Neural cell (in vitro differentiated cells): ENCODE data around the gene RERE. TPM values are rescaled to one million over a fixed set of nuclear protein-coding genes. Genes with fewer than 3 reads are reported as not detected.

Experiments used
- H2AFZ ChIP-seq: fragments of 200-600, 300-800 bp; sonication (generic), shearing (Covaris generic); 2 replicates; pipeline ENCODE4 v1.6.0; 2014; ENCODE audit warnings: low read depth, mild to moderate bottlenecking, antibody characterized with exemption, low read length, moderate library complexity
- H3F3A ChIP-seq: fragments of 200-600 bp; shearing (Covaris generic); 2 replicates; pipeline ENCODE4 v1.6.1; 2016; ENCODE audit warnings: mild to moderate bottlenecking, moderate library complexity, mixed read lengths, antibody characterized with exemption, low read length; ENCODE audit not compliant: insufficient read depth, poor library complexity, severe bottlenecking
- H3K27ac ChIP-seq: fragments of 200-600, 300-800 bp; sonication (generic), shearing (Covaris generic); 2 replicates; pipeline ENCODE4 v1.5.1; 2014; ENCODE audit warnings: mild to moderate bottlenecking, low read length, moderate library complexity
- H3K27me3 ChIP-seq: fragments of 300-800, 200-600 bp; sonication (generic), shearing (Covaris generic); 2 replicates; pipeline ENCODE4 v1.6.0; 2014; ENCODE audit warnings: mild to moderate bottlenecking, low read depth, low read length, moderate library complexity; ENCODE audit not compliant: insufficient read depth
- H3K36me3 ChIP-seq: fragments of 300-800, 200-600 bp; sonication (generic), shearing (Covaris generic); 2 replicates; pipeline ENCODE4 v1.5.1; 2014; ENCODE audit warnings: mild to moderate bottlenecking, antibody characterized with exemption, low read length, moderate library complexity; ENCODE audit not compliant: insufficient read depth
- H3K4me2 ChIP-seq: fragments of 300-800, 200-600 bp; sonication (generic), shearing (Covaris generic); 2 replicates; pipeline ENCODE4 v1.6.0; 2014; ENCODE audit warnings: mild to moderate bottlenecking, low read length
- H3K4me3 ChIP-seq: fragments of 300-800, 200-600 bp; sonication (generic), shearing (Covaris generic); 2 replicates; pipeline ENCODE4 v1.5.1; 2014; ENCODE audit warnings: mild to moderate bottlenecking, low read length, moderate library complexity
- H3K79me2 ChIP-seq: fragments of 200-600 bp; shearing (Covaris generic); replicated peaks from 2 replicates; pipeline ENCODE4 v1.6.0; 2014; ENCODE audit warnings: mild to moderate bottlenecking, low read length, moderate library complexity; ENCODE audit not compliant: insufficient read depth
- H3K9ac ChIP-seq: fragments of 300-800, 200-600 bp; sonication (generic), shearing (Covaris generic); 2 replicates; pipeline ENCODE4 v1.6.1; 2016; ENCODE audit warnings: mild to moderate bottlenecking, low read length, mixed read lengths
- H3K9me2 ChIP-seq: fragments of 200-600 bp; shearing (Covaris generic); 2 replicates; pipeline ENCODE4 v1.6.1; 2016; ENCODE audit warnings: mild to moderate bottlenecking, low read length, mixed read lengths; ENCODE audit not compliant: insufficient read depth
- H3K9me3 ChIP-seq: fragments of 200-600, 300-800 bp; sonication (generic), shearing (Covaris generic); 2 replicates; pipeline ENCODE4 v1.6.1; 2016; ENCODE audit warnings: mild to moderate bottlenecking, mixed run types, low read length, moderate library complexity, mixed read lengths
- H4K20me1 ChIP-seq: fragments of 200-600 bp; shearing (Covaris generic); 2 replicates; pipeline ENCODE4 v1.6.1; 2016; ENCODE audit warnings: mild to moderate bottlenecking, mixed run types; ENCODE audit not compliant: insufficient read depth
- CTCF ChIP-seq: fragments of 450-650 bp; IDR thresholded peaks from 2 replicates; pipeline ENCODE4 v1.5.1; 2014; ENCODE audit warnings: antibody characterized with exemption, mild to moderate bottlenecking, moderate library complexity; ENCODE audit not compliant: poor library complexity, severe bottlenecking
- EP300 ChIP-seq: fragments of 450-650 bp; conservative IDR thresholded peaks from 2 replicates; pipeline ENCODE4 v1.6.1; 2014; ENCODE audit warnings: antibody characterized with exemption, mild to moderate bottlenecking, moderate library complexity; ENCODE audit not compliant: poor library complexity, severe bottlenecking
- EZH2 ChIP-seq: fragments of 200-600, 300-800 bp; shearing (Covaris generic), sonication (generic); IDR thresholded peaks from 2 replicates; pipeline ENCODE4 v1.6.1; 2014; ENCODE audit warnings: antibody characterized with exemption, low read length, borderline replicate concordance, mild to moderate bottlenecking; ENCODE audit not compliant: insufficient read depth, poor library complexity, severe bottlenecking
- MXI1 ChIP-seq: fragments of 450-650 bp; conservative IDR thresholded peaks from 2 replicates; pipeline ENCODE4 v1.6.1; 2014; ENCODE audit warnings: antibody characterized with exemption, mild to moderate bottlenecking; ENCODE audit not compliant: poor library complexity, severe bottlenecking
- POLR2AphosphoS5 ChIP-seq: IDR thresholded peaks from 2 replicates; pipeline ENCODE4 v1.6.1; 2012
- RAD21 ChIP-seq: fragments of 450-650 bp; conservative IDR thresholded peaks from 2 replicates; pipeline ENCODE4 v1.6.1; 2014; ENCODE audit warnings: antibody characterized with exemption, mild to moderate bottlenecking, moderate library complexity
- REST ChIP-seq: IDR thresholded peaks from 2 replicates; pipeline ENCODE4 v1.6.1; 2012; ENCODE audit warnings: borderline replicate concordance
- SMC3 ChIP-seq: fragments of 450-650 bp; conservative IDR thresholded peaks from 2 replicates; pipeline ENCODE4 v1.6.1; 2014; ENCODE audit warnings: antibody characterized with exemption, mild to moderate bottlenecking, moderate library complexity; ENCODE audit not compliant: poor library complexity
- TAF1 ChIP-seq: IDR thresholded peaks from 2 replicates; pipeline ENCODE4 v1.6.1; 2012; ENCODE audit warnings: low read depth
- polyA plus RNA-seq: library from polyadenylated mRNA; depleted of rRNA; stranded (reverse); fragments of >200 nt; gene quantifications from 2 replicates; pipeline ENCODE4 v1.2.3, GENCODE V29; 2014

The RERE gene
- polyA plus RNA-seq, 1 donor from 2014 or later: 21.0 TPM

- peak overlapping the region; percentile 94 for H3K4me2 ChIP-seq
- H3K9ac ChIP-seq: peak overlapping the region; percentile 82
- no peaks in the 10 kb centered on the region for H3K36me3 ChIP-seq
- peaks cover 40% of the 10 kb centered on the region for H3K79me2 ChIP-seq
- H3K9me3 ChIP-seq: no peaks in the 10 kb centered on the region
- no peaks in the 10 kb centered on the region for H3F3A ChIP-seq
- peak overlapping the region; percentile 80 for H2AFZ ChIP-seq
- H3K27me3 ChIP-seq: no peaks in the 10 kb centered on the region
- peaks cover 5% of the 10 kb centered on the region for H4K20me1 ChIP-seq
- no peaks in the 10 kb centered on the region for H3K9me2 ChIP-seq
- peak overlapping the region; percentile 70 for H3K4me3 ChIP-seq
- TF ChIP-seq TAF1: no peak
- no peak for TF ChIP-seq RAD21
- TF ChIP-seq MXI1: no peak
- TF ChIP-seq REST: no peak
- no peak for TF ChIP-seq POLR2AphosphoS5
- no peak for TF ChIP-seq CTCF
- TF ChIP-seq EP300: no peak
- TF ChIP-seq EZH2: no peak
- no peak for TF ChIP-seq SMC3
- H3K27ac ChIP-seq: peak overlapping the region; percentile 97
These were observed 910 bp upstream of the RERE start for GRCh38 chr1:8818325-8818775.

GRCh38 chr1:8816831-8817411, 519 bp downstream of the RERE start:
- H3K27me3 ChIP-seq: no peaks in the 10 kb centered on the region
- H3K27ac ChIP-seq: peak overlapping the region; percentile 97
- H3K9me3 ChIP-seq: no peaks in the 10 kb centered on the region
- H2AFZ ChIP-seq: peak overlapping the region; percentile 42
- peaks cover 5% of the 10 kb centered on the region for H4K20me1 ChIP-seq
- H3K9ac ChIP-seq: peak overlapping the region; percentile 93
- no peaks in the 10 kb centered on the region for H3F3A ChIP-seq
- H3K4me2 ChIP-seq: peak overlapping the region; percentile 83
- H3K36me3 ChIP-seq: no peaks in the 10 kb centered on the region
- no peaks in the 10 kb centered on the region for H3K9me2 ChIP-seq
- H3K4me3 ChIP-seq: peak overlapping the region; percentile 86
- TF ChIP-seq SMC3 (no peak), CTCF (no peak), EP300 (peak; percentile 0)
- peaks cover 55% of the 10 kb centered on the region for H3K79me2 ChIP-seq
